Thyroid gland (tissue), 4 donors: Measurements from ENCODE around the gene PSMF1.

Source experiments
- POLR2A ChIP-seq, 2 donors: fragments of 450-650 bp; IDR thresholded peaks; one replicate each; pipeline ENCODE4 v1.6.1; 2017; ENCODE audit warnings: antibody characterized with exemption in 2 of 2, mild to moderate bottlenecking in 2 of 2, moderate library complexity in 1 of 2
- TF ChIP-seq, protein P1 (sequence below), 6 experiments: fragments of 200-600 bp in 3 of 6; fragments of 450-650 bp in 3 of 6; sonication (generic) in 3 of 6; IDR thresholded peaks; one replicate each; pipeline ENCODE4 v1.5.1; 2016 to 2019; ENCODE audit warnings: antibody characterized with exemption in 6 of 6, mild to moderate bottlenecking in 2 of 6, inconsistent platforms in 1 of 6, moderate library complexity in 1 of 6

DNA sequence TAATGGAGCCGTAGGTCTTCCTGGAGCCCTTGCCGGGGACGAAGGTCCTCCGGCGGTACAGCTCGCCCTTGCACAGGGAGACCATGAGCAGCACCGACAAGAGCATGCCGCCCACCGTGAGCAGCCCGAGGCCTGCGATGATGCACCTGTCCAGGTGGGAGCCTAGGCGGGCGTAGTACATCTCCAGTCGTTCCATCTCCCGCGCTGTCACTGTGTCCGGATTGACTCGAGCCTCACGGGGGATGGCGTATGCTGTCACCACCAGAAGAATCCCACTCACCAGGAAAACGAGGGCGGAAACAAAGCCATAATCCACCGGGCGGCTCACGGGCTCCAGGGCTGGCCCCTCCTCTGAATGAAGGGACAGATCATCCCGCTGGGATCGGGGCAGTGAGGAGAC, 62.5 kb downstream of the PSMF1 start:
- no peak for TF ChIP-seq POLR2A (IDR thresholded peaks at IDR 0.05)
- TF ChIP-seq, protein P1, sequence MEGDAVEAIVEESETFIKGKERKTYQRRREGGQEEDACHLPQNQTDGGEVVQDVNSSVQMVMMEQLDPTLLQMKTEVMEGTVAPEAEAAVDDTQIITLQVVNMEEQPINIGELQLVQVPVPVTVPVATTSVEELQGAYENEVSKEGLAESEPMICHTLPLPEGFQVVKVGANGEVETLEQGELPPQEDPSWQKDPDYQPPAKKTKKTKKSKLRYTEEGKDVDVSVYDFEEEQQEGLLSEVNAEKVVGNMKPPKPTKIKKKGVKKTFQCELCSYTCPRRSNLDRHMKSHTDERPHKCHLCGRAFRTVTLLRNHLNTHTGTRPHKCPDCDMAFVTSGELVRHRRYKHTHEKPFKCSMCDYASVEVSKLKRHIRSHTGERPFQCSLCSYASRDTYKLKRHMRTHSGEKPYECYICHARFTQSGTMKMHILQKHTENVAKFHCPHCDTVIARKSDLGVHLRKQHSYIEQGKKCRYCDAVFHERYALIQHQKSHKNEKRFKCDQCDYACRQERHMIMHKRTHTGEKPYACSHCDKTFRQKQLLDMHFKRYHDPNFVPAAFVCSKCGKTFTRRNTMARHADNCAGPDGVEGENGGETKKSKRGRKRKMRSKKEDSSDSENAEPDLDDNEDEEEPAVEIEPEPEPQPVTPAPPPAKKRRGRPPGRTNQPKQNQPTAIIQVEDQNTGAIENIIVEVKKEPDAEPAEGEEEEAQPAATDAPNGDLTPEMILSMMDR (IDR thresholded peaks at IDR 0.05) = no peak
